SU-DHL-6 (cell line): ENCODE results near the gene SNCB.

Experiments used
- EZH2phosphoT487 ChIP-seq: fragments of 200-600 bp; sonication (generic), shearing (Covaris generic); conservative IDR thresholded peaks from 2 replicates; pipeline ENCODE4 v1.6.1; 2018; ENCODE audit warnings: mild to moderate bottlenecking, antibody characterized with exemption, low read length, moderate library complexity, mixed read lengths
- TF ChIP-seq, protein P1 (sequence below): fragments of 200-600 bp; sonication (generic); IDR thresholded peaks from one replicate; pipeline ENCODE4 v1.5.1; 2017; ENCODE audit warnings: antibody characterized with exemption, mild to moderate bottlenecking, low read length, moderate library complexity; ENCODE audit not compliant: insufficient read depth, poor library complexity, severe bottlenecking

DNA sequence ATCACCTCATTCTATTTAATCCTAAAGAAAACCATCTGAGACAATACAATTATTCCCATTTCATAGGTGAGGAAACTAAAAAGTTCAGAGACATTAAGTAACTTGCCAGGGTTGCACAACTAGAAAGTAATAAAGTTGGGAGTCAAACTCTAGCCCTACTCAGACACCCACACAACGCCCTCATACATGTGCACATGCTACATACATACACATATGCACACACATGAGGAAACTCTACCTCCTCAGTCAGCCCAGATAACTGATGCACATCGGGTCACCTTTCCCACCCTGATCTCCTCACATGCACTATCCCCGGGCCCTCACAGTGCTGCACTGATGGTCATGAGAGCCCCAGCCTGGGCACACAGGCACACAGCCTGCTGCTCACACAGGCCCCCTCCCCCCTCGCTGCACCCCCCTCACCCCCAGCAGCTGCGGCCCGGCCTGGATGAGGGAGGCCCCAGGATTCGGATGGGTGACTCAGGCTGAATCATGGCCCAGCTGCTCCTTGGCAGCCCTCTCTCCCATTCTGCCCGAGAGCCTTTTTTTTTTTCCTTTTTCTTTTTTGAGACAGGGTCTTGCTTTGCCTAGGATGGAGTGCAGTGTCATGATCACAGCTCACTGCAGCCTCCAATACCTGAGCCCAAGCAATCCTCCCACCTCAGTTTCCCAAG, 15.4 kb downstream of the SNCB start:
- TF ChIP-seq, protein P1, sequence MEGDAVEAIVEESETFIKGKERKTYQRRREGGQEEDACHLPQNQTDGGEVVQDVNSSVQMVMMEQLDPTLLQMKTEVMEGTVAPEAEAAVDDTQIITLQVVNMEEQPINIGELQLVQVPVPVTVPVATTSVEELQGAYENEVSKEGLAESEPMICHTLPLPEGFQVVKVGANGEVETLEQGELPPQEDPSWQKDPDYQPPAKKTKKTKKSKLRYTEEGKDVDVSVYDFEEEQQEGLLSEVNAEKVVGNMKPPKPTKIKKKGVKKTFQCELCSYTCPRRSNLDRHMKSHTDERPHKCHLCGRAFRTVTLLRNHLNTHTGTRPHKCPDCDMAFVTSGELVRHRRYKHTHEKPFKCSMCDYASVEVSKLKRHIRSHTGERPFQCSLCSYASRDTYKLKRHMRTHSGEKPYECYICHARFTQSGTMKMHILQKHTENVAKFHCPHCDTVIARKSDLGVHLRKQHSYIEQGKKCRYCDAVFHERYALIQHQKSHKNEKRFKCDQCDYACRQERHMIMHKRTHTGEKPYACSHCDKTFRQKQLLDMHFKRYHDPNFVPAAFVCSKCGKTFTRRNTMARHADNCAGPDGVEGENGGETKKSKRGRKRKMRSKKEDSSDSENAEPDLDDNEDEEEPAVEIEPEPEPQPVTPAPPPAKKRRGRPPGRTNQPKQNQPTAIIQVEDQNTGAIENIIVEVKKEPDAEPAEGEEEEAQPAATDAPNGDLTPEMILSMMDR = no peak
- TF ChIP-seq EZH2phosphoT487 = no peak
